Measurements from ENCODE around the gene IP6K3.

GRCh38 chr6:33684983-33685382 is 61.7 kb downstream of the IP6K3 start:
- TF ChIP-seq POLR2AphosphoS5 (IDR thresholded peaks at IDR 0.05) (no peak), CTCF (IDR thresholded peaks at IDR 0.05) (no peak), POLR2A (IDR thresholded peaks at IDR 0.05) (no peak)
